Tibial nerve (tissue), 4 donors: Measurements from ENCODE around the gene SLC25A28.

Experiments
- CTCF ChIP-seq, 5 experiments: fragments of 200-600 bp in 3 of 5; fragments of 450-650 bp in 2 of 5; sonication (generic) in 3 of 5; IDR thresholded peaks; one replicate each; pipeline ENCODE4 v1.5.1; 2016 to 2019; ENCODE audit warnings: antibody characterized with exemption in 5 of 5, mild to moderate bottlenecking in 3 of 5, moderate library complexity in 2 of 5
- EP300 ChIP-seq, 2 donors: sonication (generic); formaldehyde crosslinking; IDR thresholded peaks; one replicate each; pipeline ENCODE4 v1.6.1; 2017; ENCODE audit warnings: antibody characterized with exemption in 2 of 2, mild to moderate bottlenecking in 1 of 2
- POLR2A ChIP-seq, 2 donors: fragments of 450-650 bp; IDR thresholded peaks; one replicate each; pipeline ENCODE4 v1.6.1; 2017; ENCODE audit warnings: antibody characterized with exemption in 2 of 2, mild to moderate bottlenecking in 2 of 2, moderate library complexity in 2 of 2

- TF ChIP-seq EP300 (IDR thresholded peaks at IDR 0.05) (no peak), POLR2A (IDR thresholded peaks at IDR 0.05) (no peak), CTCF (IDR thresholded peaks at IDR 0.05) (no peak)
Measured at GRCh38 chr10:99593312-99593711, 26.9 kb downstream of the SLC25A28 start.
